Inflammatory macrophage treated with lipopolysaccharide for 1 hour (primary cell): Measurements from ENCODE around the gene SLC9A3.
A peak's percentile ranks its signal among the peaks of the same experiment; 100 is the strongest.
"Not testable (repeated sequence)": the region's sequence is repeated elsewhere in the genome, so short reads cannot be mapped to it uniquely, and the experiment has no call there.

ENCODE experiments used
- DNase-seq, 2 donors: peaks; one replicate each; pipeline ENCODE4 v3.0.0-alpha.2; 2020 to 2022

Gene SLC9A3

DNA sequence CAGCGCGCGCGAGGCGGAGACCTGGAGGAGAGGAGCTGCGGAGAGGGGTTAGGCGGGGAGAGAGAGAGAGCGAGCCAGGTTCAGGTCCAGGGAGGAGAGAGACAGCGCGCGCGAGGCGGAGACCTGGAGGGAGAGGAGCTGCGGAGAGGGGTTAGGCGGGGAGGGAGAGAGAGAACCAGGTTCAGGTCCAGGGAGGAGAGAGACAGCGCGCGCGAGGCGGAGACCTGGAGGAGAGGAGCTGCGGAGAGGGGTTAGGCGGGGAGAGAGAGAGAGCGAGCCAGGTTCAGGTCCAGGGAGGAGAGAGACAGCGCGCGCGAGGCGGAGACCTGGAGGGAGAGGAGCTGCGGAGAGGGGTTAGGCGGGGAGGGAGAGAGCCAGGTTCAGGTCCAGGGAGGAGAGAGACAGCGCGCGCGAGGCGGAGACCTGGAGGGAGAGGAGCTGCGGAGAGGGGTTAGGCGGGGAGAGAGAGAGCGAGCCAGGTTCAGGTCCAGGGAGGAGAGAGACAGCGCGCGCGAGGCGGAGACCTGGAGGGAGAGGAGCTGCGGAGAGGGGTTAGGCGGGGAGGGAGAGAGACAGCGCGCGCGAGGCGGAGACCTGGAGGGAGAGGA lies 49.9 kb downstream of the SLC9A3 start:
- not testable (repeated sequence) for DNase-seq

- no peak for DNase-seq
These were observed 50.6 kb downstream of the SLC9A3 start for GRCh38 chr5:473551-474192.

DNA sequence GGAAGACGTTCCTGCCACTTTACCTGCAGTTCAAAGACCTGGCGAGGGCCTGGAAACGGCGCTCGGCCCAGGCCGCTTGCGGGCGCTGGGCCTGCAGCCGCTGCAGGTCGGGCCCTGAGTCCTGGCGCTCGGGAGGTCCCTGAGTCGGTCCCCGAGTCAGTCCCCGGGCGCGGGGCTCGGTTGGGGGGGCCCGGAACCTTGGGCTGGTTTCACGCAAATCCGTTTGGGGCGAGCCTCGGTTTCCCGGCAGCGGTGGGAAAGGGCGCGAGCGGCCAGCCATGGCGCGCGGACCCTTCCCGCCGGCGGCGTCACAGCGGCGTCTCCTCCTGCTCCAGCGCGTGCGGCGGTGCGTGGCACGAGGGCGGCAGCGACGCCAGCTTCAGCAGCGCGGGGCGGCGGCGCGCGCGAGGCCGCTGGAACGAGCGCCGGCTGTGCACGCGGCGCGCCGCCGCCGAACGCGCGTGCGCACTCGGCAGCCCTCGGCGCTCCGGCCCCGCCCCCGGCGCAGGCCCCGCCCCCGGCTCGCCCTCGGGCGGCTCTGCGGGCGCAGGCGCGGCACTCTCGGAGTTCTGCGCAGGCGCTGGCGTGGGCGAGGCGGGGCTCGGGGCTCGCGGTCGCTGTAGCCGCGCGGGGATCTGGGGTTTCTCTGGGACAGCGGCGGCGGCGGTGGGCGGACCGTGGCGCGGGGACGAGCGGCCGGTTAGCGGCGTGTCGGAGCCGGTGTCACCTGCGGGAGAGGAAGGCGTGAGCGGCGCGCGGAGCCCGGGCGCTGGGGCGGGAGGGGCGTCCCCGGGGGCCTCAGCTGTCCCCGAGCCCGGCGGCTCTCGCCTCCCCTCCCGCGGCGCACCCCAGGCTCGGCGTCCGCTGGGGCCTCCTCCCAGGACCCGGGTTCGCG lies 51.3 kb downstream of the SLC9A3 start:
- DNase-seq: peak; percentile 79 to 87

DNA sequence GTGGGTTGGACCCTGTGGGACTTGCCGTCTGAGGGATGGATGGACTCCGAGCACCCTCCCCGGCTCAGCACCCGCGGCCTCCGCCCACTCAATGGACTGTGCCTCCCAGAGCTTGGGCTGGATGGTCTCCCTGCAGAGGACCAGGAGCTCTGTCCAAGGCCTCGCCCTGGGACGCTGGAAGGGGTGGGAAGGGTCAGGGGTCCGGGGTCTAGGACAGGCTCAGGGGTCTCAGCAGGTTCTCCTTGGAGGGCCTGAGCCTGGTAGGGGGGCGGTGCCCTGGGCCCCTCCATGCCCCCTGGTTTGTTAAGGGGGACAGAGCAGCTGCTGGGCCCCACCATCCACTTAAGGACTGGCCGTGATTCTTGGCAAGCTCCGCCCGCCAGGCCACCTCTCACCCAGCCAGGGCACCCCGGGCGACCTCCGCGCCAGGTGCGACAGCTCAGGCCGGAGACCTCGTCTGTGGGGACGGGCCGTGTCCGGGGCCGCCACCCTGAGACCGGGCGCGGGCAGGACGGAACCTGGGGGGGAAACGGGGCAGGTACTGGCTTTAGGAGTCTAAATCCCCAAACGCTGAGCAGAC lies 52.1 kb downstream of the SLC9A3 start:
- DNase-seq: no peak

DNA sequence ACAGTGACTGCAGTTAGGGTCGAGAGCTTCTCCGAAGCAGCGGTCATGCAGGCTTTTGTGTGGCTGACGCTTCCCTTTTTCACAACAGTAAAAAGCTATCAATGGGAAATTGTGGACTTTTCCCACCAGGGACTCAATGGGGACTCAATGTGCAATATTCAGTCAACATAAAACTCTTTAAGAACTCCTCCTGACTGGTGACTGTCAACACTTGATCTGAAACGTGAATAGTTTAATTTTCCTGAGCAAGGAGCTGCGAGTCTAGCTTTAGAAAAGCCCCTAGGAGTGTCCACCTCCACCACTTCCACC lies 52.5 kb downstream of the SLC9A3 start:
- DNase-seq: peak; percentile 60 to 68

GRCh38 chr5:470961-471749 lies 53.1 kb downstream of the SLC9A3 start:
- DNase-seq: no peak

- no peak for DNase-seq
These were observed 54.3 kb downstream of the SLC9A3 start for GRCh38 chr5:469752-470483.

DNA sequence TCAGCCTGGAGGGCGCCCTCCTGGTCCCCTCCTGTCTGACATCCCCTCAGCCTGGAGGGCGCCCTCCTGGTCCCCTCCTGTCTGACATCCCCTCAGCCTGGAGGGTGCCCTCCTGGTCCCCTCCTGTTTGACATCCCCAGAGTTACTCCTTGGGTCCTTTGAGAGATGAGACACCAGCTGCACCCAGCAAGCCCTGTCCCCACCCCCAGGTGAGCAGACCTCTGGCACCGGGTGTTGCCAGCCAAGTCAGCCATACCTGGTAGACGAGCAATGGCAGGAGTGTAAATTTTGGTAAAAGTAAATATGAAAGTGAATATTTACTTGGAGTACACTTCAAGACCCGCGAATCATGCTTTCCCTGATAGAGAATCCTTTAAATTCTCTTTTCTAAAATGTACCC lies 55.8 kb downstream of the SLC9A3 start:
- no peak for DNase-seq

- DNase-seq: no peak
These were observed 57.5 kb downstream of the SLC9A3 start for GRCh38 chr5:466661-467310.

DNA sequence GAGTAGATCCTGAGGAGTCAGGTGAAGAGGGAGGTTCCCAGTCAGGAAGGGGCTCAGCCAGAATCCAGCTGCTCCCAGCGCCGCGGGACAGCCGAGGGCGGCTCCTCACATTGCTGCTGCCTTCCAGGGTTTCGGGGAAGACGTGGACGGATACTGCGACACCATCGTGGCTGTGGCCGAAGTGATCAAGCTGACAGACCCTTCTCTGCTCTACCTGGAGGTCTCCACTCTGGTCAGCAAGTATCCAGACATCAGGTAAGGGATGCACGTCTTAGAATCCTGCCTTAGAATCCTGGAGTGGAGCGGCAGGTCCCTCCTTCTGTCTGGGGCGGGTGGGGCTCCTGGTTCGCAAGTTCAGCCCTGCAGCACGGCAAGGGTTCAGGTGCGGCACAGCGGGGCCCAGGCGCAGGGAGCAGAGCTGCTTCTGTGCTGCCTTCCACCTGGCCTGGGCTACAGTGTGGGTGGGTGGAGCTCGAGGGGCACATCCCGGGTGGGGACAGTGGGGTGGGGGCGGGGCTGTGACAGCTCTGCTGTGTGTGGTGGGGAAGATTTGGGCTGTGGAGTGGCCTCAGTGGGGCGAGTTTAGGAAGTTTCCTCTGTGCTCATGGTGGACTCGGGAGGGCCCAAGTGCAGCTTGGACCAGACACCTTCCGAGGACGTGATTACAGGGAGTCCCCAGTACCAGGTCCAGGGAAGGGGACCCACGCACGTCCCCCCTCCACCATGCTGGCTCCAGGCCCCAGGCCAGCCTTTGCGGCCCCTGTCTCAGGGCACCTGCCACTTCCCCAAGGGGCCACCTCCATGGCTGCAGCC lies 58.5 kb downstream of the SLC9A3 start:
- DNase-seq: no peak

DNA sequence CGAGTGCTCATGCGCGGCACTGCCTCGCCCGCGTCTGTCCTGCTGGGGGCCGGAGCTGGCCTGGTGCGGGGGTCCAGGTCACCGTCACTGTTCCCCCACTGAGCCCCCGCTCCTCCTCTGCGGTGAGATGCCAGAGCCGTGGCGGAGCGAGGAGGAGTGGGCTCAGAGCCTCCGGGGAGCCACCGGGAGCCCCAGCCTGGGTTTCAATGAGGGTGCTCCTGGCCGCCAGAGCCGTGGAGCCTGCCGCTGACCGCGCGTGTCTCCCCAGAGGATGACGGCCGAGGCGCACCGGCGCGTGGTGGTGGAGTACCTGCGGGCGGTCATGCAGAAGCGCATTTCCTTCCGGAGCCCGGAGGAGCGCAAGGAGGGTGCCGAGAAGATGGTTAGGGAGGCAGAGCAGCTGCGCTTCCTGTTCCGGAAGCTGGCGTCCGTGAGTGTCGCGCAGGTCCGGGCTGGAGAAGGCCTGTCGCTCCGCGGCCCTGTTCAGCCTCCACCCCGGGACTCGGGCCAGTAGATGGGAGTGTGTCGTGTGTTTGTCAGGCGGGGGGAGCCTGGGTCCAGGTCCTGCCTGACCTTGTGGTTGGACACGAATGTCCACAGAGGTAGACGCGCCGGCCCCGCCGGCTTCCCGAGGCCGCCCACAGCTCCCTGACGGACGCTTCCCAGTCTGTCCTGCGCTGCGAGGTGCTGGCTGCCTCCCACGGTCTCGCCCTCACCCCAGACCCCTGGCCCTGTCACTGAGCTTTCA lies 59.2 kb downstream of the SLC9A3 start:
- no peak for DNase-seq

DNA sequence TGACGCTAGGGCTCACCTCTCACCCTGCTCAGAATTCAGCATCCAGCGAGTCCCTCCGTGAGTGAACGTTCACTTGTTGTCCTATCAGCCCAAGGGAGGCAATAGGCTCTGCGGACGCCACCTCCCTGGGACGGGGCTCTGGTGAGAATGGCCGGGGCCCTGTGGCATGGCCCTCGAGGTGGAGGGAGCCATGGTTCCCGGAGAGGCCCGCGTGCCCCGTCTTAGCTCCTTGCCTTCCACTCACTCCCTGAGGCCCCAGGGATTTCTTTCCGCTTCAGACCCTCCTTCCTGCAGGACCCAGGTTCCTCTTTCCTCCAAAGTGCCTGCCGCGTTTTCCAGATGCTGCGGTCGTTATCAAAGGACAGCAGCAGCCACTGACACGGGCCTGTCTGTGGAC lies 59.8 kb downstream of the SLC9A3 start:
- no peak for DNase-seq

GRCh38 chr5:463952-464351 lies 60.3 kb downstream of the SLC9A3 start:
- DNase-seq: peak; percentile 49 to 65

DNA sequence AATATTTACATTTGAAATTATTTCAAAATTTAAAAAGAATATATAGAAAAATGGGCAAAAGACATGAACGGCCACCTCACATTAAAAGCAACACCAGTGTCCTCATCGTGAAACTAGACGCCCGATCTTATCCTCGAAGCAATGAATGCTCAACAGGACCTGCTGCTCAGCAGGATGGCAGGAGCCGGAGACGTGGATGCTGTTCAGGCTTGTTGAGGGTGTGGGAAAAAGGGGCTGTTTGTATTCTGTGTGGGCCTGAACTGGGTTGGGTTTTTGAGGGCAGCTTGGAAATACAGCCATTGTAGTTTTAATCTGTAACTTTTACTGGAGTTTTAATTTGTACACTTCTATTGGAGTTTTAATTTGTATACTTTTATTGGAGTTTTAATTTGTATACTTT lies 60.9 kb downstream of the SLC9A3 start:
- no peak for DNase-seq

DNA sequence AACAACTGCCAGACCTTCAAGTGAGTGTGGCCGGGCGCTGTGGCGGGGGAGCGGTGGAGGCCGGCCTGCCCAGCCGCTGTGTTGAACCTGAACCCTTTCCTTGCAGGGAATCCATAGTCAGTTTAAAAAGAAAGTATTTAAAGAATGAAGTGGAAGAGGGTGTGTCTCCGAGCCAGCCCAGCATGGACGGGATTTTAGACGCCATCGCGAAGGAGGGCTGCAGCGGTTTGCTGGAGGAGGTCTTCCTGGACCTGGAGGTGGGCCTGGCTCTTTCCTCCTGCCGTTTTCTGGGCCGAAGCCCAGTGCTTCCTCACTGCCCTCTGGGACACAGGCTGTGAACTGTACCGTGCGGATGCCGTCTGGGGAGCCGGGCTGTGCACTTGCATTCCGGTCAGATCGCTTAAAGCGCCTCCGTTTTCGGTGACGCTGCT lies 62.2 kb downstream of the SLC9A3 start:
- no peak for DNase-seq

DNA sequence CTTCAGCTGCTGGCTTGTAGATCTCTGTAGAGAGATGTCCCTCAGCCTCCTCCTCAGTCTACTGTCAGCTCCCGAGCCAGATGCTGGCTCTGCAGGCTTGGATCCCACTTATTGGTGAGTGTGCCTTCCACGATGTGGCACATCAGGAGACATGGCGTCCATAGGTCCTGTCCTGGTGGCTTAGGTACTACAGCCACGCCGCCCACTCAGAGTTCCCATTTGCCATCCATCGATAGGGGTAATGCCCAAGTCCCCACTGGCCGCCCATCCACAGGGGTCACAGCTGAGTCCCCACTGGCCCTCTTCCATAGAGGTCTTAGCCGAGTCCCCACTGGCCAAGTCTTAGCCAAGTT lies 64.0 kb downstream of the SLC9A3 start:
- DNase-seq: no peak

- DNase-seq: no peak
These were observed 64.5 kb downstream of the SLC9A3 start for GRCh38 chr5:459562-460272.

DNA sequence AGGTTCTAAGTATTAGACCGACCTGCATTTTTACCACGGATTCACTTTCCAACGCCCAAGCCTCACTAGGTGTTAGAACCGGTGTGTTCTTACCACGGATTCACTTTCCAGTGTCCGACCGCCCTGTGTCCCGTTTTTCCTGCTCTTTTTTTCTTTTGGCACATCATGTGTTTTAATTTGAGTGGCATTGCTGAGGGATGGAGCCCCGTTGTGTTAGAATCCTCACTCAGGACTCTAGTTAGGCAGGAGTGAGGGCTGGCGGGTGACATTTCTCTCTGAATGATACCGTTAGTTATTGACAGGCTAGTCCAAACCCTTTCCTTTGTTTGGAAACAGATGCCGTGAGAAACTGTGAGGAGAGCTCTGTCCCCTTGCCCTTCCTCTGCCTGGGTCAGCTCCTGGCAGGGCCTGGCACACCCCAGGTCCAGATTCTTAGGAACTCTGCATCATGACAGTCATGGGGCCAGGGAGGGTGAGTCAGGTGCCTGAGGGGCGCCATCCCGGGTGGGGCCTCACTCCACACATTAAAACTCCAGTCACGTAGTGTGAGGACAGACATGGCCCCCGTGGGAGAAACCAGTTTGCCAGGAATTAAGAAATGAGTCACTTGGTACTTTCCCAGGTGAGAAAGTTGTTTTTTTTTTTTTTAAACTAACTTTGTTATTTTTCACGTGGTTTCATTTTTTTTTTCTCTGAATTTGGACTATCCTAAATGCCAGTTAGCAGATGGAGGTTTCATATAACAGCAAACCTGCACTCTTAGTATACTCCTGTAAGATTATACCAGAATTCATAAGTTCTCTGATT lies 65.5 kb downstream of the SLC9A3 start:
- DNase-seq: peak in 1 of 2 donors; percentile 34
